Body of pancreas (tissue), 4 donors: ENCODE results near the gene PTDSS2. TPM values are rescaled to one million over a fixed set of nuclear protein-coding genes. Genes with fewer than 3 reads are reported as not detected.

ENCODE experiments used
- ATAC-seq: fragments of 150-250 bp; one replicate; pipeline ENCODE4 v1.9.1; 2016
- DNase-seq, 4 donors: peaks; one replicate each; pipeline ENCODE4 v3.0.0-alpha.2; 2019
- H3K27ac ChIP-seq, 4 donors: fragments of 200-600 bp; sonication (generic); 1 replicate in 3 of 4; 2 replicates in 1 of 4; pipeline versions ENCODE4 v1.5.1 to v1.6.1; 2016 to 2019; ENCODE audit warnings: mild to moderate bottlenecking in 1 of 4, mixed read lengths in 1 of 4, moderate library complexity in 1 of 4
- H3K27me3 ChIP-seq, 2 donors: fragments of 200-600 bp; sonication (generic); one replicate each; pipeline ENCODE4 v1.6.0; 2016; ENCODE audit warnings: mild to moderate bottlenecking in 1 of 2
- H3K36me3 ChIP-seq, 2 donors: fragments of 200-600 bp; sonication (generic); replicated peaks in 1 of 2; 2 replicates each; pipeline ENCODE4 v1.5.1; 2016; ENCODE audit warnings: low read depth in 2 of 2; ENCODE audit not compliant: insufficient read depth in 1 of 2
- H3K4me1 ChIP-seq: fragments of 200-600 bp; sonication (generic); one replicate; pipeline ENCODE4 v1.6.0; 2016
- H3K4me3 ChIP-seq, 2 donors: fragments of 200-600 bp; sonication (generic); 1 replicate in 1 of 2; 2 replicates in 1 of 2; pipeline ENCODE4 v1.5.1; 2016 to 2019
- H3K9me3 ChIP-seq, 3 donors: fragments of 200-600 bp; sonication (generic); 1 replicate in 2 of 3; 2 replicates in 1 of 3; pipeline ENCODE4 v1.5.1; 2016
- CTCF ChIP-seq, 7 experiments: fragments of 450-650 bp in 4 of 7; fragments of 200-600 bp in 3 of 7; sonication (generic) in 3 of 7; IDR thresholded peaks; one replicate each; pipeline ENCODE4 v1.5.1; 2016 to 2019; ENCODE audit warnings: antibody characterized with exemption in 7 of 7
- POLR2A ChIP-seq, 3 donors: fragments of 450-650 bp; IDR thresholded peaks; one replicate each; pipeline ENCODE4 v1.6.1; 2016; ENCODE audit warnings: antibody characterized with exemption in 3 of 3, mild to moderate bottlenecking in 2 of 3
- WGBS, 2 donors: methylation state at CpG; one replicate each; pipeline ENCODE4 v1.1.5; 2017; 5-methylcytosine and 5-hydroxymethylcytosine counted together
- intact Hi-C: fragments of 100-400 bp; cut with DNase I; formaldehyde crosslinking; loops from one replicate; pipeline ENCODE4 v1.15.1; 2023
- total RNA-seq, 2 donors: library from RNA; depleted of rRNA; stranded (reverse); fragments of >200 nt; gene quantifications; one replicate each; pipeline ENCODE4 v1.1.0, GENCODE V29; 2016

The PTDSS2 gene
- total RNA-seq, 2 donors from 2014 or later, result 17.4 to 93.3 TPM

DNA sequence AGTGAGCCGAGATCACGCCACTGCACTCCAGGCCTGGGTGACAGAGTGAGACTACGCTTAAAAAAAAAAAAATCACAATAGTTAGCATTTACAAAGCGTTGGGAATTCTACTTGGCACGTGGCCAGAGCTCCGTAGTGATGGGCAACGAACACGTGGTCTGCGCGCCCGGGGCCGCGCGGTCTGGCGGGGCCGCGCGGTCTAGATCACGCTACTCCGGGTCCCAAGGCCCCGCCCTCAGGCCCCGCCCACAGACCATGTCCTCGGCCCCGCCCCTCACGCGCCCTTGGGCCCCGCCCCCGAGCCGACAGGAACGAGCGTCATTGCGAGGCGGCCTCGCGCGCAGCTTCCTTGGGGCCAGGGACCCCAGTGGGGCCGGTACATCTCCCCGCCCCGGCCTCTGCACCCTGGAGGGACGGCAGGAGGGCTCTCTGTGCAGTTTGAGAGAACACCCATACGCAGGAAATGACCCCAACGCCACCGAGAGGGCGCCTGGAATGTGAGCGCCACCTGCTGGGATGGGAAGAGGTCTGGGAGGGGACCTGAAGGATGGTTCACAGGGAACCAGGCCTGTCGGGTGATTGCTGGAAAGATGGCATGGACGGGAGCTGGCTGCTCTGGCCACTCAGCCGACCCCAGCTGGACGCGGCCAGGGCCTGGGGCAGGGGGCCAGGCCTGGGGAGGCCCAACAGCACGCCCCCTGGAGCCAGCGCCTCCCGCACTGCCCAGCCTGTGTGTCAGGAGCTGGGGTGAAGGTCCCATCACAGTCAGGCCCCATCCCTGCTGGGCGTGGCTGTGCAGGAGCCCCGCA is 2.0 kb upstream of the PTDSS2 start:
- peak overlapping the region; percentile 12 to 41 for H3K4me3 ChIP-seq
- TF ChIP-seq POLR2A (IDR thresholded peaks at IDR 0.05), result peak; percentile 26 to 83 (median 76)
- peak; percentile 64 to 97 (median 89) for TF ChIP-seq CTCF (IDR thresholded peaks at IDR 0.05)
- H3K27me3 ChIP-seq, result no peaks in the 10 kb centered on the region
- no peaks in the 10 kb centered on the region for H3K36me3 ChIP-seq
- 2% methylated on average over 22 to 45 of the region's 55 CpGs for WGBS, 2 donors
- H3K9me3 ChIP-seq, result no peaks in the 10 kb centered on the region
- peak overlapping the region; percentile 78 to 97 (median 92) for H3K27ac ChIP-seq
- DNase-seq, result peak; percentile 94 to 98 (median 94)
- ATAC-seq, result peak; percentile 78
- intact Hi-C loops, result no loop called here
- peaks cover 37% of the 10 kb centered on the region for H3K4me1 ChIP-seq

- peak overlapping the region; percentile 92 to 95 for H3K4me3 ChIP-seq
- 0 to 1% methylated on average over 12 to 44 of the region's 46 CpGs for WGBS, 2 donors
- no peaks in the 10 kb centered on the region for H3K27me3 ChIP-seq
- peaks cover 37% of the 10 kb centered on the region for H3K4me1 ChIP-seq
- peaks cover 0 to 7% of the 10 kb centered on the region in 2 donors for H3K36me3 ChIP-seq
- peak overlapping the region; percentile 7 to 95 (median 72) for H3K27ac ChIP-seq
- peak; percentile 30 for ATAC-seq
- TF ChIP-seq POLR2A (IDR thresholded peaks at IDR 0.05) (peak in 2 of 3 donors; percentile 10 to 43), CTCF (IDR thresholded peaks at IDR 0.05) (peak in 3 of 7 experiments; percentile 21 to 35 (median 34))
- no peaks in the 10 kb centered on the region for H3K9me3 ChIP-seq
- DNase-seq, result peak; percentile 66 to 76 (median 72)
- intact Hi-C loops, result no loop called here
Observed at GRCh38 chr11:450809-451451, 851 bp downstream of the PTDSS2 start.

DNA sequence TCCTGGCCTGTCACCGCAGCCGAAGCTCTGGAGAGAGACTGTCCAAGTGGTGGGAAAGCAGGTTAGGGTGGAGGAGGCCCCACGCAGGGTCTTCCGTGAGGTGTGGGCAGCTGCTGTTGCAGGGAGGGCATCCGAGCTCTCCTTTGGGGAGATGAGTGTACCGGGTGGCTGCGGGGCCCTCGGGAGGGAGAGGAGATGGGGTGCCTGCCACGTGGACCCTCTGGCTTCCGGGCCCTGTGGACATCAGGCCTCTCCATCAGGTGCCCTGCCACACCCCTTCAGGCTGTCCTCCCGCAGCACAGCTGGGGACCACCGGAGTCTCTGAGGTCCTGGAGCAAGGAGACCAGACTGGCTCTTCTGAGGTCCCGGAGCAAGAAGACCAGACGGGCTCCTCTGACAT is 1.7 kb downstream of the PTDSS2 start:
- Histone ChIP-seq H3K27ac (peak overlapping the region in 1 of 4 donors; percentile 84), H3K4me1 (peaks cover 37% of the 10 kb centered on the region), H3K27me3 (no peaks in the 10 kb centered on the region), H3K36me3 (peaks cover 0 to 7% of the 10 kb centered on the region in 2 donors), H3K4me3 (no peak overlapping the region), H3K9me3 (no peaks in the 10 kb centered on the region)
- 87% methylated on average over 14 of the region's 14 CpGs; no CpG with 5 or more reads in 1 of the 2 donors for WGBS, 2 donors
- ATAC-seq (no peak), DNase-seq (no peak)
- TF ChIP-seq POLR2A (IDR thresholded peaks at IDR 0.05) (no peak), CTCF (IDR thresholded peaks at IDR 0.05) (no peak)
- intact Hi-C loops, result no loop called here

DNA sequence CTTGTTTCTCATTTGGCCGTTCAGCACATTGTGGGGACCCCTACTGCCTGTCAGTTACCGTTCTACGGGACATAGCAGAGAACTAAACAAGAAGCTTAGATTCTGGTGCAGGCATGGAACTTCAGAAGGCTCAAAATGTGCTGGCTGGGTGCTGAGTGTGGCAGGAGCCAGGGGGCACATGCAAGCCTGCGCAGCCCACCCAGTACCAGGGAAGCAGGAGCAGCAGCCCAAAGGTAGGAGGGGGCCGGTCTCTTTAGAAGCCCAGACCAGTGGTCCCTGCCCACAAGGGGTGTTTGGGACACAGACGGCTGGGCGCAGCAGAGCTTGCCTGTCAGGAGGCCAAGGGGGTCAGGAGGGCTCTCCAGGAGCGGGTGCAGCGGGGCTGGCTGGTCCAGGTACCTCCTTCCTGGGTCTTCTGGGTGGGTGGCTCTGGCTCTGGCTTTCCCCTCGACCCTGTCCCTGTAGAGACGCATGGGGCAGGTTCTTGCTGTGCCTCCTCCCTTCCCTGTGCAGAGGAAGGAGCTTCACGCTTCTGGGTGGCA is 2.2 kb downstream of the PTDSS2 start:
- ATAC-seq (no peak), DNase-seq (no peak)
- no peak overlapping the region for H3K27ac ChIP-seq
- H3K4me3 ChIP-seq, result no peak overlapping the region
- no peak for TF ChIP-seq CTCF (IDR thresholded peaks at IDR 0.05)
- H3K36me3 ChIP-seq, result peaks cover 0 to 7% of the 10 kb centered on the region in 2 donors
- H3K4me1 ChIP-seq, result peaks cover 37% of the 10 kb centered on the region
- WGBS, 2 donors, result 85 to 89% methylated on average over 3 to 12 of the region's 12 CpGs
- intact Hi-C loops, result no loop called here
- H3K9me3 ChIP-seq, result no peaks in the 10 kb centered on the region
- no peaks in the 10 kb centered on the region for H3K27me3 ChIP-seq
